H9 (cell line): ENCODE data around the gene SDK2. TPM values are rescaled to one million over a fixed set of nuclear protein-coding genes. Genes with fewer than 3 reads are reported as not detected.

Experiments
- DNase-seq: peaks from one replicate; pipeline ENCODE4 v3.0.0-alpha.2; 2017
- H2AFZ ChIP-seq: one replicate; pipeline ENCODE4 v1.6.1; 2013; ENCODE audit warnings: mild to moderate bottlenecking, low read length, control low read depth, moderate library complexity
- H2AK5ac ChIP-seq: 2 replicates; pipeline ENCODE4 v1.6.1; 2013; ENCODE audit warnings: low read length, control low read depth, mixed read lengths; ENCODE audit not compliant: insufficient read length
- H2BK120ac ChIP-seq: one replicate; pipeline ENCODE4 v1.6.1; 2013; ENCODE audit warnings: low read depth, mild to moderate bottlenecking, low read length, control low read depth, inconsistent platforms; ENCODE audit not compliant: poor library complexity, severe bottlenecking
- H2BK12ac ChIP-seq: 2 replicates; pipeline ENCODE4 v1.6.1; 2013; ENCODE audit warnings: low read length, control low read depth, mixed read lengths, low read depth; ENCODE audit not compliant: insufficient read length
- H2BK15ac ChIP-seq: 2 replicates; pipeline ENCODE4 v1.6.1; 2013; ENCODE audit warnings: low read depth, low read length, control low read depth
- H2BK20ac ChIP-seq: one replicate; pipeline ENCODE4 v1.6.1; 2013; ENCODE audit warnings: low read depth, mild to moderate bottlenecking, low read length, control low read depth, inconsistent platforms; ENCODE audit not compliant: poor library complexity, severe bottlenecking
- H2BK5ac ChIP-seq: 2 replicates; pipeline ENCODE4 v1.6.1; 2013; ENCODE audit warnings: low read length, control low read depth, mixed read lengths; ENCODE audit not compliant: insufficient read length
- H3K14ac ChIP-seq: 2 replicates; pipeline ENCODE4 v1.6.1; 2013; ENCODE audit warnings: low read length, control low read depth; ENCODE audit not compliant: insufficient read depth
- H3K18ac ChIP-seq: 2 replicates; pipeline ENCODE4 v1.6.1; 2013; ENCODE audit warnings: low read depth, mild to moderate bottlenecking, mixed read lengths, low read length, control low read depth; ENCODE audit not compliant: insufficient read length
- H3K23ac ChIP-seq: 2 replicates; pipeline ENCODE4 v1.6.1; 2013; ENCODE audit warnings: low read length, control low read depth, mixed read lengths, low read depth; ENCODE audit not compliant: insufficient read length
- H3K23me2 ChIP-seq: 2 replicates; pipeline ENCODE4 v1.6.1; 2013; ENCODE audit warnings: low read depth, mild to moderate bottlenecking, mixed read lengths, low read length, control low read depth; ENCODE audit not compliant: insufficient read length, poor library complexity, severe bottlenecking
- H3K27ac ChIP-seq: 2 replicates; pipeline ENCODE4 v1.5.1; 2013; ENCODE audit warnings: low read length, control low read depth, mixed read lengths, low read depth; ENCODE audit not compliant: insufficient read length
- H3K27me3 ChIP-seq: 2 replicates; pipeline ENCODE4 v1.6.1; 2013; ENCODE audit warnings: low read length, control low read depth, inconsistent platforms; ENCODE audit not compliant: insufficient read depth
- H3K4ac ChIP-seq: 2 replicates; pipeline ENCODE4 v1.6.1; 2013; ENCODE audit warnings: low read depth, mild to moderate bottlenecking, control low read depth, inconsistent platforms, low read length, moderate library complexity
- H3K4me1 ChIP-seq: 2 replicates; pipeline ENCODE4 v1.6.1; 2013; ENCODE audit warnings: low read length, control low read depth, inconsistent platforms; ENCODE audit not compliant: insufficient read depth
- H3K4me2 ChIP-seq: 2 replicates; pipeline ENCODE4 v1.6.1; 2013; ENCODE audit warnings: low read length, control low read depth, mixed read lengths; ENCODE audit not compliant: insufficient read length, insufficient read depth
- H3K56ac ChIP-seq: 2 replicates; pipeline ENCODE4 v1.6.1; 2013; ENCODE audit warnings: low read depth, mild to moderate bottlenecking, mixed read lengths, low read length, control low read depth; ENCODE audit not compliant: insufficient read length
- H3K79me1 ChIP-seq: 2 replicates; pipeline ENCODE4 v1.6.1; 2013; ENCODE audit warnings: low read depth, mild to moderate bottlenecking, moderate library complexity, low read length, control low read depth, inconsistent platforms; ENCODE audit not compliant: insufficient read depth, poor library complexity, severe bottlenecking
- H3K79me2 ChIP-seq: 2 replicates; pipeline ENCODE4 v1.6.1; 2013; ENCODE audit warnings: low read length, control low read depth, inconsistent platforms; ENCODE audit not compliant: insufficient read depth
- H3K9ac ChIP-seq: 2 replicates; pipeline ENCODE4 v1.6.1; 2013; ENCODE audit warnings: low read length, control low read depth, mixed read lengths; ENCODE audit not compliant: insufficient read length; ENCODE audit errors: extremely low read depth
- H3K9me3 ChIP-seq: one replicate; pipeline ENCODE4 v1.6.1; 2013; ENCODE audit warnings: low read depth, low read length, inconsistent platforms; ENCODE audit not compliant: control insufficient read depth
- H3T11ph ChIP-seq: one replicate; pipeline ENCODE4 v1.6.1; 2013; ENCODE audit warnings: mild to moderate bottlenecking, low read length, control low read depth, inconsistent platforms
- H4K20me1 ChIP-seq: one replicate; pipeline ENCODE4 v1.6.1; 2013; ENCODE audit not compliant: control insufficient read depth, insufficient read length, insufficient read depth
- H4K5ac ChIP-seq: 2 replicates; pipeline ENCODE4 v1.6.1; 2013; ENCODE audit warnings: low read depth, mild to moderate bottlenecking, mixed read lengths, low read length, control low read depth; ENCODE audit not compliant: insufficient read length
- H4K8ac ChIP-seq: replicated peaks from 2 replicates; pipeline ENCODE4 v1.6.1; 2013; ENCODE audit warnings: low read length, control low read depth, mixed read lengths, low read depth; ENCODE audit not compliant: insufficient read length
- H4K91ac ChIP-seq: 2 replicates; pipeline ENCODE4 v1.6.1; 2013; ENCODE audit warnings: low read depth, mild to moderate bottlenecking, moderate library complexity, mixed read lengths, low read length, control low read depth; ENCODE audit not compliant: insufficient read length
- H3K27ac Mint-ChIP-seq, 3 experiments: 2 replicates in 2 of 3; 3 replicates in 1 of 3; pipeline ENCODE4 v1.8.0; 2020 to 2021; ENCODE audit warnings: mixed read lengths in 3 of 3, mild to moderate bottlenecking in 1 of 3, moderate library complexity in 1 of 3
- H3K27me3 Mint-ChIP-seq: 2 replicates; pipeline ENCODE4 v1.8.0; 2021; ENCODE audit warnings: low read depth, mild to moderate bottlenecking, moderate library complexity, mixed read lengths
- H3K36me3 Mint-ChIP-seq, 3 experiments: 2 replicates in 2 of 3; 3 replicates in 1 of 3; pipeline ENCODE4 v1.8.0; 2020 to 2021; ENCODE audit warnings: low read depth in 3 of 3, mixed read lengths in 3 of 3; ENCODE audit not compliant: insufficient read depth in 1 of 3
- H3K4me1 Mint-ChIP-seq, 2 experiments: 2 replicates each; pipeline ENCODE4 v1.8.0; 2020; ENCODE audit warnings: mixed read lengths in 2 of 2
- H3K4me3 Mint-ChIP-seq, 2 experiments: 2 replicates in 1 of 2; 3 replicates in 1 of 2; pipeline ENCODE4 v1.8.0; 2020 to 2021; ENCODE audit warnings: mild to moderate bottlenecking in 2 of 2, mixed read lengths in 2 of 2, moderate library complexity in 1 of 2
- H3K9me3 Mint-ChIP-seq, 2 experiments: 2 replicates in 1 of 2; 3 replicates in 1 of 2; pipeline ENCODE4 v1.8.0; 2020; ENCODE audit warnings: mild to moderate bottlenecking in 2 of 2, mixed read lengths in 2 of 2, moderate library complexity in 1 of 2
- CTCF ChIP-seq: fragments of 200-600 bp; sonication (generic); conservative IDR thresholded peaks from 3 replicates; pipeline ENCODE4 v1.8.0; 2021; ENCODE audit warnings: antibody characterized with exemption, mild to moderate bottlenecking
- WGBS: extraction: QIAGEN DNeasy Blood & Tissue Kit; methylation state at CpG from one replicate; pipeline ENCODE4 v1.1.7; 2013; ENCODE audit warnings: missing lambda C conversion rate, low lambda C conversion rate, mixed read lengths; ENCODE audit not compliant: insufficient read length; ENCODE audit errors: extremely low coverage; 5-methylcytosine and 5-hydroxymethylcytosine counted together
- total RNA-seq: library from RNA; stranded (reverse); gene quantifications from 2 replicates; pipeline ENCODE4 v1.2.1, GENCODE V29; 2021

The SDK2 gene
- total RNA-seq, 1 experiment from 2014 or later: 9.1 TPM

- H3K9me3 ChIP-seq: no peaks in the 10 kb centered on the region
- H3T11ph ChIP-seq: no peak overlapping the region
- H3K14ac ChIP-seq: no peak overlapping the region
- no peak overlapping the region for H3K27ac ChIP-seq
- no peak overlapping the region for H3K23ac ChIP-seq
- H2BK15ac ChIP-seq: no peak overlapping the region
- no peak overlapping the region for H3K56ac ChIP-seq
- no peak overlapping the region for H3K4me3 Mint-ChIP-seq
- H4K20me1 ChIP-seq: no peaks in the 10 kb centered on the region
- H4K5ac ChIP-seq: no peak overlapping the region
- H3K27ac Mint-ChIP-seq: no peak overlapping the region
- H3K4me2 ChIP-seq: no peak overlapping the region
- H3K9ac ChIP-seq: no peak overlapping the region
- no peaks in the 10 kb centered on the region for H3K79me2 ChIP-seq
- H3K27me3 Mint-ChIP-seq: peaks cover 63% of the 10 kb centered on the region
- H2BK120ac ChIP-seq: no peak overlapping the region
- H3K4me1 Mint-ChIP-seq: peaks cover 24 to 29% of the 10 kb centered on the region in 2 experiments
- no peaks in the 10 kb centered on the region for H3K36me3 Mint-ChIP-seq
- H3K79me1 ChIP-seq: no peaks in the 10 kb centered on the region
- no peak overlapping the region for H2AFZ ChIP-seq
- no peak overlapping the region for H2AK5ac ChIP-seq
- peaks cover 23% of the 10 kb centered on the region for H3K23me2 ChIP-seq
- DNase-seq: no peak
- peaks cover 10% of the 10 kb centered on the region; the same call in 1 of the 2 replicates for H3K27me3 ChIP-seq
- no peak overlapping the region for H3K4ac ChIP-seq
- H3K9me3 Mint-ChIP-seq: no peaks in the 10 kb centered on the region
- no peak overlapping the region for H4K8ac ChIP-seq
- no peak for TF ChIP-seq CTCF
- WGBS: no CpG with 5 or more reads among the region's 12 CpGs
- H3K4me1 ChIP-seq: no peaks in the 10 kb centered on the region
- no peak overlapping the region for H4K91ac ChIP-seq
- H2BK12ac ChIP-seq: no peak overlapping the region
- H2BK20ac ChIP-seq: no peak overlapping the region
- H3K18ac ChIP-seq: no peak overlapping the region
- no peak overlapping the region for H2BK5ac ChIP-seq
These were observed 3.1 kb upstream of the SDK2 start for GRCh38 chr17:73647301-73647695.
